H1 (cell line): Measurements from ENCODE around the gene FGF19. TPM values are rescaled to one million over a fixed set of nuclear protein-coding genes. Genes with fewer than 3 reads are reported as not detected.
A peak's percentile ranks its signal among the peaks of the same experiment; 100 is the strongest.

Source experiments
- CTCF ChIA-PET: fragments of 300-600 bp; sonication (Branson Sonifier 250); formaldehyde crosslinking; loops from one replicate; lab custom pipeline; 2021; ENCODE audit not compliant: partially characterized antibody; lab: Charles Lee
- POLR2A ChIA-PET: fragments of 300-600 bp; sonication (Branson Sonifier 250); formaldehyde crosslinking; loops from one replicate; lab custom pipeline; 2021; ENCODE audit warnings: inconsistent platforms; ENCODE audit not compliant: partially characterized antibody; lab: Charles Lee
- DNase-seq, 2 experiments: peaks; one replicate each; pipeline versions ENCODE4 v3.0.0 to v3.0.0-alpha.2; 2010 to 2022; ENCODE audit warnings: low spot score in 2 of 2, low read depth in 1 of 2, mixed read lengths in 1 of 2
- FAIRE-seq: peaks from 2 replicates; lab custom pipeline; 2011; peaks lifted over from hg19 to GRCh38; lab: Jason Lieb, UNC
- H2AFZ ChIP-seq: 2 replicates; pipeline ENCODE4 v1.8.1; 2012; ENCODE audit warnings: low read length, inconsistent platforms
- H2AK5ac ChIP-seq: 2 replicates; pipeline ENCODE4 v1.6.1; 2013; ENCODE audit warnings: low read depth, low read length
- H2BK120ac ChIP-seq: replicated peaks from 2 replicates; pipeline ENCODE3; 2013; ENCODE audit warnings: low read depth, low read length, inconsistent platforms
- H2BK12ac ChIP-seq: 2 replicates; pipeline ENCODE4 v1.6.1; 2013; ENCODE audit warnings: low read depth, low read length
- H2BK15ac ChIP-seq: 2 replicates; pipeline ENCODE4 v1.6.1; 2013; ENCODE audit warnings: low read length
- H2BK20ac ChIP-seq: 2 replicates; pipeline ENCODE4 v1.6.1; 2013; ENCODE audit warnings: low read length
- H2BK5ac ChIP-seq: 2 replicates; pipeline ENCODE4 v1.6.1; 2013; ENCODE audit warnings: low read depth, low read length
- H3K14ac ChIP-seq: 2 replicates; pipeline ENCODE4 v1.6.1; 2013; ENCODE audit warnings: inconsistent platforms; ENCODE audit not compliant: insufficient read length
- H3K18ac ChIP-seq: 2 replicates; pipeline ENCODE4 v1.6.1; 2013; ENCODE audit warnings: low read length; ENCODE audit errors: extremely low read depth
- H3K23ac ChIP-seq: 2 replicates; pipeline ENCODE4 v1.6.1; 2013; ENCODE audit warnings: inconsistent platforms; ENCODE audit not compliant: insufficient read length
- H3K23me2 ChIP-seq: 2 replicates; pipeline ENCODE4 v1.6.1; 2013; ENCODE audit warnings: low read depth, low read length
- H3K27ac ChIP-seq: 2 replicates; pipeline ENCODE4 v1.6.1; 2011; ENCODE audit warnings: low read depth, low read length, inconsistent platforms
- H3K27me3 ChIP-seq, 4 experiments: replicated peaks in 1 of 4; 1 replicate in 1 of 4; 2 replicates in 3 of 4; pipeline versions ENCODE4 v1.6.1 to v1.8.1; 2011 to 2013; ENCODE audit warnings: low read length in 3 of 4, mild to moderate bottlenecking in 3 of 4, inconsistent platforms in 2 of 4, mixed read lengths in 2 of 4, moderate library complexity in 1 of 4; ENCODE audit not compliant: control insufficient read depth in 3 of 4, insufficient read depth in 3 of 4; ENCODE audit errors: extremely low read depth in 1 of 4
- H3K36me3 ChIP-seq, 4 experiments: 2 replicates each; pipeline versions ENCODE4 v1.6.1 to v1.8.1; 2011 to 2013; ENCODE audit warnings: mild to moderate bottlenecking in 4 of 4, low read length in 3 of 4, moderate library complexity in 2 of 4, control low read depth in 1 of 4, inconsistent platforms in 1 of 4; ENCODE audit not compliant: insufficient read depth in 4 of 4, control insufficient read depth in 2 of 4
- H3K4ac ChIP-seq: replicated peaks from 2 replicates; pipeline ENCODE3; 2013; ENCODE audit warnings: low read length, low read depth, mixed read lengths, inconsistent platforms; ENCODE audit not compliant: insufficient read length
- H3K4me1 ChIP-seq, 4 experiments: replicated peaks in 1 of 4; 1 replicate in 1 of 4; 2 replicates in 3 of 4; pipeline versions ENCODE4 v1.6.1 to v1.8.1; 2011 to 2013; ENCODE audit warnings: low read length in 3 of 4, inconsistent platforms in 2 of 4, mixed read lengths in 1 of 4; ENCODE audit not compliant: insufficient read depth in 4 of 4, control insufficient read depth in 3 of 4
- H3K4me2 ChIP-seq, 2 experiments: 2 replicates each; pipeline versions ENCODE4 v1.6.1 to v1.8.1; 2011 to 2013; ENCODE audit warnings: low read depth in 2 of 2, low read length in 2 of 2, control low read depth in 1 of 2, inconsistent platforms in 1 of 2, mild to moderate bottlenecking in 1 of 2; ENCODE audit not compliant: insufficient read depth in 1 of 2
- H3K4me3 ChIP-seq, 4 experiments: fragments of 200-600, 300-600 bp in 1 of 4; sonication (generic), shearing (Covaris generic), sonication (Bioruptor Twin) in 1 of 4; 2 replicates each; pipeline versions ENCODE4 v1.5.1 to v1.8.1; 2011 to 2016; ENCODE audit warnings: low read length in 4 of 4, low read depth in 3 of 4, control low read depth in 2 of 4, inconsistent platforms in 2 of 4, mild to moderate bottlenecking in 2 of 4, mixed read lengths in 1 of 4, moderate library complexity in 1 of 4; ENCODE audit not compliant: insufficient read depth in 2 of 4; ENCODE audit errors: extremely low read depth in 1 of 4
- H3K56ac ChIP-seq: replicated peaks from 2 replicates; pipeline ENCODE3; 2013; ENCODE audit warnings: low read depth, mild to moderate bottlenecking, mixed read lengths, low read length, inconsistent platforms; ENCODE audit not compliant: insufficient read length
- H3K79me1 ChIP-seq: 2 replicates; pipeline ENCODE4 v1.6.1; 2013; ENCODE audit warnings: low read depth, low read length, control low read depth
- H3K79me2 ChIP-seq, 2 experiments: 2 replicates each; pipeline versions ENCODE4 v1.6.1 to v1.8.1; 2012 to 2013; ENCODE audit warnings: low read length in 2 of 2, mild to moderate bottlenecking in 2 of 2, inconsistent platforms in 1 of 2; ENCODE audit not compliant: insufficient read depth in 2 of 2, control insufficient read depth in 1 of 2
- H3K9ac ChIP-seq, 4 experiments: replicated peaks in 1 of 4; 1 replicate in 1 of 4; 2 replicates in 3 of 4; pipeline versions ENCODE4 v1.6.1 to v1.8.1; 2011 to 2013; ENCODE audit warnings: low read depth in 3 of 4, low read length in 3 of 4, control low read depth in 2 of 4, mild to moderate bottlenecking in 2 of 4, moderate library complexity in 2 of 4, inconsistent platforms in 1 of 4; ENCODE audit errors: extremely low read depth in 1 of 4
- H3K9me3 ChIP-seq, 2 experiments: 2 replicates each; pipeline versions ENCODE4 v1.6.1 to v1.8.1; 2012 to 2013; ENCODE audit warnings: mild to moderate bottlenecking in 2 of 2, moderate library complexity in 2 of 2, control low read depth in 1 of 2, inconsistent platforms in 1 of 2, low read depth in 1 of 2, low read length in 1 of 2, mixed read lengths in 1 of 2; ENCODE audit not compliant: insufficient read depth in 2 of 2
- H4K20me1 ChIP-seq, 2 experiments: replicated peaks in 1 of 2; 2 replicates each; pipeline versions ENCODE3 to v1.8.1; 2011 to 2013; ENCODE audit warnings: inconsistent platforms in 2 of 2, low read length in 2 of 2, mild to moderate bottlenecking in 1 of 2; ENCODE audit not compliant: insufficient read depth in 2 of 2, control insufficient read depth in 1 of 2
- H4K5ac ChIP-seq: 2 replicates; pipeline ENCODE4 v1.6.1; 2013; ENCODE audit warnings: low read length, low read depth, mixed read lengths, inconsistent platforms; ENCODE audit not compliant: insufficient read length
- H4K8ac ChIP-seq: 2 replicates; pipeline ENCODE4 v1.8.0; 2013; ENCODE audit warnings: mild to moderate bottlenecking, moderate library complexity, low read length, inconsistent platforms; ENCODE audit not compliant: insufficient read depth; ENCODE audit errors: extremely low read depth
- H4K91ac ChIP-seq: replicated peaks from 2 replicates; pipeline ENCODE3; 2013; ENCODE audit warnings: low read length, mixed read lengths, inconsistent platforms; ENCODE audit not compliant: insufficient read length
- ASH2L ChIP-seq: fragments of 200-600, 300-600 bp; sonication (generic); IDR thresholded peaks from one replicate; pipeline ENCODE4 v1.7.1; 2017; ENCODE audit warnings: low read length
- MAFK ChIP-seq: IDR thresholded peaks from 2 replicates; pipeline ENCODE4 v1.6.1; 2012; ENCODE audit warnings: low read depth, mild to moderate bottlenecking, improper control_type of control experiment, low read length
- SIN3A ChIP-seq, 2 experiments: IDR thresholded peaks in 1 of 2; conservative IDR thresholded peaks in 1 of 2; 2 replicates each; pipeline ENCODE4 v1.6.1; 2011 to 2012; ENCODE audit warnings: low read length in 2 of 2, improper control_type of control experiment in 1 of 2, low read depth in 1 of 2, mild to moderate bottlenecking in 1 of 2
- SRF ChIP-seq: IDR thresholded peaks from 2 replicates; pipeline ENCODE4 v1.6.1; 2011; ENCODE audit warnings: mild to moderate bottlenecking, low read depth, low read length, moderate library complexity
- YY1 ChIP-seq: IDR thresholded peaks from 2 replicates; pipeline ENCODE4 v1.6.1; 2011; ENCODE audit warnings: low read depth, mild to moderate bottlenecking, low read length
- WGBS, 2 experiments: shearing (Covaris generic) in 1 of 2; methylation state at CpG; one replicate each; pipeline versions ENCODE4 v1.1.6 to v1.1.7; 2013 to 2015; ENCODE audit warnings: low lambda C conversion rate in 2 of 2, mixed read lengths in 2 of 2, inconsistent platforms in 1 of 2, low coverage in 1 of 2, missing lambda C conversion rate in 1 of 2; ENCODE audit not compliant: insufficient replicate concordance in 2 of 2, insufficient coverage in 1 of 2, insufficient read length in 1 of 2; ENCODE audit errors: extremely low coverage in 1 of 2, missing lambda C conversion rate in 1 of 2; 5-methylcytosine and 5-hydroxymethylcytosine counted together
- polyA plus RNA-seq, 7 experiments: library from polyadenylated mRNA; depleted of rRNA in 3 of 7; stranded (reverse) in 5 of 7; unstranded in 2 of 7; fragments of >200 nt in 5 of 7; fragments of 200-250 nt in 2 of 7; gene quantifications; 1 replicate in 5 of 7; 2 replicates in 1 of 7; 4 replicates in 1 of 7; pipeline versions ENCODE4 v1.2.1 to v1.2.3, GENCODE V29; 2011 to 2013; ENCODE audit warnings: missing spikeins in 2 of 7, mixed read lengths in 2 of 7
- total RNA-seq: library from RNA; stranded (reverse); fragmentation: NEBNext Ultra II Directional; extraction: Animal tissue kit (Norgen Biotek cat#: 25700); gene quantifications from 2 replicates; pipeline ENCODE4 v1.2.1, GENCODE V29; 2021

The FGF19 gene
- total and polyA plus RNA-seq, 2 of the 8 experiments (the other 6 are each of a cell fraction or from before 2014, with no cell fraction given): 9.6 to 14.8 TPM

GRCh38 chr11:69745201-69745600, 41.4 kb upstream of the FGF19 start:
- no peak for FAIRE-seq
- Histone ChIP-seq H2BK20ac (no peak overlapping the region), H2AK5ac (peak overlapping the region; percentile 53; the same call in 1 of the 2 replicates), H3K9ac (no peak overlapping the region), H3K4me3 (no peak overlapping the region), H2BK15ac (no peak overlapping the region), H4K5ac (no peak overlapping the region), H4K20me1 (no peaks in the 10 kb centered on the region), H3K79me2 (no peaks in the 10 kb centered on the region), H3K79me1 (no peaks in the 10 kb centered on the region), H2BK120ac (no peak overlapping the region)
- POLR2A ChIA-PET: no interaction called here
- CTCF ChIA-PET: no interaction called here
- TF ChIP-seq YY1 (no peak), MAFK (no peak), ASH2L (no peak), SRF (no peak), SIN3A (conservative IDR thresholded peaks at IDR 0.05 in 1 of 2, IDR thresholded peaks at IDR 0.05 in 1 of 2; ENCODE audit: low read depth in 1 of 2, low read length in 2 of 2) (no peak)
- TF ChIP-seq, all 59 proteins: peak for 0
- Histone ChIP-seq H3K9me3 (no peaks in the 10 kb centered on the region), H3K14ac (no peak overlapping the region), H3K27ac (no peak overlapping the region), H2BK12ac (peak overlapping the region; percentile 84; the same call in 1 of the 2 replicates), H3K18ac (no peak overlapping the region), H3K4me1 (peaks cover 0 to 2% (median under 1%) of the 10 kb centered on the region in 4 experiments; a peak in 3 of 7 replicates), H2AFZ (no peak overlapping the region), H4K8ac (no peak overlapping the region), H4K91ac (peak overlapping the region; percentile 74), H3K36me3 (no peaks in the 10 kb centered on the region), H2BK5ac (no peak overlapping the region), H3K4me2 (no peak overlapping the region), H3K23me2 (0 out of 2 replicates have a peak, but pooled peaks cover 1% of the 10 kb centered on the region), H3K23ac (no peak overlapping the region), H3K27me3 (no peaks in the 10 kb centered on the region), H3K4ac (no peak overlapping the region), H3K56ac (no peak overlapping the region)
- DNase-seq: no peak
- WGBS, 2 experiments: 93% methylated on average over 10 of the region's 10 CpGs; no CpG with 5 or more reads in 1 of the 2 experiments
